PC-3 (cell line): ENCODE results near the gene SCARB1.

Source experiments
- CTCF ChIP-seq: fragments of 300-600 bp; sonication (generic); conservative IDR thresholded peaks from 2 replicates; pipeline ENCODE4 v1.5.1; 2017; ENCODE audit warnings: antibody characterized with exemption, low read depth, mild to moderate bottlenecking, low read length
- EZH2phosphoT487 ChIP-seq: fragments of 300-600 bp; sonication (generic); IDR thresholded peaks from 2 replicates; pipeline ENCODE4 v1.6.1; 2018; ENCODE audit warnings: mild to moderate bottlenecking, antibody characterized with exemption, low read length, borderline replicate concordance

- TF ChIP-seq CTCF (no peak), EZH2phosphoT487 (no peak)
Observed at GRCh38 chr12:124909831-124910560, 46.3 kb upstream of the SCARB1 start.
